Measurements from ENCODE around the gene DIPK1A.

DNA sequence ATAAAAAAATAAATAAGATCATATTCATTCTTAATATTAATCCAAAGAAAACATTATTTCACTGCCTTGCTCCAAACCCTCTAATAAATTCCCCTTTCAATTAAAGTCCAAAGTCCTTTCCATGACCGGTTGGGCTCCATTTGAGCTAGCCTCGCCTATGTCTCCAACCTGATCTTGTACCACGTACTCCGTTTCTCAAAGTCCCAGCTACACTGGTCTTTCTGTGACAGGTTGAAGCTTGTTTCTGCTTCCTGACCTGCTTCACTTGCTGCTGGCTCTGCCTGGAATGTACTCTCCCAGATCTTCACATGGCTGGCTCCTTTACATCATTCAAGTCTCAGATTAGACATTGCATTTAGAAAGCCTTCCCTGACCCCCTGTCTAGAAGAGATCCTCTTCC is 113.1 kb downstream of the DIPK1A start:
- TF ChIP-seq CTCF (IDR thresholded peaks at IDR 0.05) (no peak), POLR2A (IDR thresholded peaks at IDR 0.05) (no peak)

All from esophagus squamous epithelium (tissue), 4 donors.